GM18867 (cell line): Measurements from ENCODE around the gene SLC4A7.
"Not testable (repeated sequence)": the region's sequence is repeated elsewhere in the genome, so short reads cannot be mapped to it uniquely, and the experiment has no call there.

Experiments
- ATAC-seq: cut with Tn5 transposase; IDR thresholded peaks from one replicate; pipeline ENCODE4 v1.9.1; 2021; ENCODE audit warnings: mild to moderate bottlenecking, moderate library complexity; ENCODE audit not compliant: unreplicated experiment

The SLC4A7 gene

DNA sequence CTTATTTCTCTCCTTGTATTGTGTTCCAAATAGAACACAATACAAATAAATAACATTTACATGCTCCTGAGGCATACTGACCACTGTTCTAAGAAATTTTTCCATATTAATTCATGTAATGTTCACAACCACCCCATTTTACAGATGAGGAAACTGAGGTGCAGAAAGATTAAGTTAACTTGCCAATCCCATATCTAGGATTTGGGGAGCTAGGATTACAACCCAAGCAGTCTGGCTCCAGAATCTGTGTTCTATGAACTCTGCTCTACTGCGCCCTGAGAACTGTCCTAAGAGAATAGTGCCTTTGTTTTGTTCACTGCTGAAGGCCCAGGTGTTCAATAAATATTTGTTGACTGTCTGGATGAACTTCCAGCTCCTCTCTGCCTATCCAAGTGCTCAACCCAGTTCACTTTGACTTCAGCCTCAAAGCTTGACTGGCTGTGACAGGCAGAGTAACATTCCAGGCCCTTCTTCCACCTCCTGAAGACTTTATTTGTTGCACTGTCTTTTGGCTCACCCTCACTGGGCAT is 118.1 kb downstream of the SLC4A7 start:
- no peak for ATAC-seq

DNA sequence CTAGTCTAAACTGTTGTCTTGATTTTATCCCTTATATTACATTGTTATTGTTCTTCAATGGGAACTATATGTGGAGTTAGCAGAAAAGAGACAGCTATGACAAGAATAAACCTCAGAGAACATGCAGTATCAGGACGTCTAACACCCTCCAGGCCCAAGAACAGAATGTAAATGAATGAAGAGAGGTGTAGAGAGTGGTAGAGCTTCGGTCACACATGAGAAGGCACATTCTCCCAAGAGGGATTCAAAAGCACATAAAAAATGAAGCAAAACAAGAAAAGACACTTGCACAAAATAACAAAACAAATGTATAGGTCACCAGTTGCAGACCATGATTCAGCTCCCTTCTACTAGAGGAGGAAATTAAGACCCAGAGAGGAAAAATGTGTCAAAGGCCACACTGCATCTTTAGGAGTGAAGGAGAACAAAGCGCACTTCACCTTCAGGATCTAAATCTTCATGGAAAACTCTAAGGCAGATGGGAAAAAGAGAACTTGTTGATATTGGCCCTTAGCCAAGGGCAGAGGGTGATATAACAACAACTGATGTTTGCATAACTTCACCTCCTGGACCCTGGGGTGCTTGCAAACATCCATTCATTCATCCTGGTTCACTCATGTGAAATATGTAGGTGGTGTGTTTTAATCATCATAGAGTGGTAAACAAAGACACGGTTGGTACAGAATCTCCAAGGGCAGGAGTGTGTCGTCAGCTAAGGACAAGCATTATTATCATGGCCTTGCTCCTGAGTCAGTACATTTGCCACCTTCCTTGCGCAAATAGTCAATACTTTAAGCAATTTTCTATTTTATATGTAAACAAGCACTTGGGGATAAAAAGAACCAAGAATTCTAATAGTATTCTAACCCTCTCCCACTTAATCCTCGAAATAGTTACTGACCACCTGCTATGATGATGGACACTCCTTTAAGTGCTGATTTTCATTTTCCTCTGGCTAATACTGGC is 123.8 kb downstream of the SLC4A7 start:
- ATAC-seq, result peak; percentile 69

DNA sequence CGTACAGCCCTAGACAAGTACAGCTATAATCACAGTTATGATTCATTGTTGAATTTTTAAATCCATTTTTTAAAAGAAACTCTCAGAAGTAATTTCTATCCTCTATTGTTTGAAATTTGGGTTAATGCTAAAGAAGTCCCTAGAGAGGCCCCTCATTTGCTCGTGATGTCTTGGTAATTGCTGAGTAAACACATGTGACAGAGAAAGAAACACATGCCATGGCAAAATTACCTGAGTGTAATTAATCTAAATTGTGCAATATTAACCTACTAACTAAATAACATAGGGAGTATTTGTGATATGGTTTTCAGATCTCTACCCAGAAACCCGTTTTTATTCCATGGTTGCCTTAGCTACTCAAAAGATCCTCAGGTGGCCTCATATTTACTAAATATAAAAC is 125.8 kb downstream of the SLC4A7 start:
- no peak for ATAC-seq

DNA sequence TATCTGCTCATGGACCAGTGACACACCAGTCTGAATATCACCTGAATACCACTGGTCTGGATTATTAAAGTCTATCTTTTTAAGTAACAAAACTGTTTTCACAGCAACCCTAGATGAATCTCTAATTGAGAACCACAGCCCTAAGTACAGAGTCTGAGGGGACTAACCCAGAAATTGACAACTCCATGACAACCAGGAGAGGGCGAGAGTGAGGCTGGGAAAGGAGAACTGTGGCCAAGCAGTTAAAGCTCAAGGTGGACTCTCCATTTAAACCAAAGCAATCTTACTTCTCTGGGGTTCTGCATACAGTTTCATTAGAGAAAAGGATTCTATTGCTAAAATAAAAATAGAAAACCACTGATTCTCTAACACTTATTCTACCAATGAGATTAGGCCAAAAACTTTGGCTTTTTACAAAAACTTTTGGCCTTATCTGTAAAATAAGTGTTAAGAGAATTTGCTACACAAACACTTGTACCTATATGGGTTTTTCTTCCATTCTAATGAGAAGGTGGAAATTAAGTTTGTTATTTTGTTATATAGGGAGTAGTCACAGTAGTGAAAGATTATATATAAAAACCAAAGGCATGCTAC is 126.4 kb downstream of the SLC4A7 start:
- peak; percentile 93 for ATAC-seq

DNA sequence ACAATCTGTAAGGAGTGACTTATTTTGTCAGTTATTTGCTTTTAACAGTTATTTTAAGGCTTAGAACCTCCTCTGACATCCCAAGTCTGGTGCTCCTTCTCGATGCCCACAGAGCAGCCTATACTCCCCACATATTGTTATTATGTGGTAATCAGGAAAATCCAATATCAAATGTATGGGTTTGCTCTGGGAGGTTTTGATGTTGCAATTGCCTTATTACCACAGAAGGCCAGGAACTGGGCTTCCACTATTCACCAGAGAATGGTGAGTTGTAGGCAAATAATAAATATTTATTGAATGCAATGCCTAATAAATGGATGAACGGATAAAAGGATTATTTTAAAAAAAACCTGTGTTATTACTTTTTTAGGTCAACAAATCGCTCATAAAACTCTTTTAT is 127.2 kb downstream of the SLC4A7 start:
- ATAC-seq, result no peak

DNA sequence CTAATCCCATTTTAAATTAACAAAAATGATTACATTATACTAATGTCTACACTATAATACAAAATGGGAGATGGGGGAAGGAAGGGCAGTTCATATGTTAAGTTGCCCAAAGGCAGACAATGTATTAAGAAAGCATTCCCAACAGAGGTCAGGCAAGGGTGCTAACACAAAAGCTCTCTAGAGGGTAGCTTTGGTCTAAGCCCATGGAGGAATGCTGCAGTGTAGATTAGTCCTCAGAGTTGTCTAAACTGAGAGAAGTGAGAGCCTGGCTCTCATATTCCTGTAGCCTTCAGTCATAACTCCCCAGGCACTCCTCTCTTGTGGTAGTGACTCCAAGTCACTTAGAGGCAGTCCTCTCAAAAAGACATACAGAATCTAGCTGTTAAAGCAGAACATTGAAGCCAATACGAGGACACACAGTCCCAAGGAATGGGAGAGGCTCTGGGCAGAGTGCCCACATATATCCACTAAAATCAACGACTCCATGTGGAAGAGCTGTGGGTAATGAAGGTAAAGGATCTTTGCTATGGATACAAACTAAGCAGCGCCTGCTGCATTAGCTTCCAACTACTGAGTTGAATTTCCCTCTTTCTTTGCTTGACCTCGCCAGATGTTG is 129.5 kb downstream of the SLC4A7 start:
- no peak for ATAC-seq

DNA sequence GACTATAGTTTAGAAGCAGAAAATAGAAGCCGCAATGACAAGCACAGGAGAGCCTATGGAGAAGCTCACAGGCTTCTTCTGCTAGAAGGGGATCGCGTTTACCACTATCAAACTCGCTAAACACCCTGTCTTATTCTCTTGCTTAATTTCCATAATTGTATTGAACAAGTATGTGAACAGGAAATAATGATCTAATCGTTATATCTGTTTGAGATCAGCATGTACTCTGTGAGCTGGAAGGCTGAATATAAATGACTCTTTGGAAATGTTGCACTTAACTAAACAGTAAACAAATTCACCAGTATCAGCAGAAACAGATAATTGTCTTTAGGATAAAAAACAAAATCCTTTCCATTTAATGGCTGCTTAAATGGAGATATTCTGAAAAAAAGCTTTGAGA is 130.0 kb downstream of the SLC4A7 start:
- ATAC-seq, result no peak

DNA sequence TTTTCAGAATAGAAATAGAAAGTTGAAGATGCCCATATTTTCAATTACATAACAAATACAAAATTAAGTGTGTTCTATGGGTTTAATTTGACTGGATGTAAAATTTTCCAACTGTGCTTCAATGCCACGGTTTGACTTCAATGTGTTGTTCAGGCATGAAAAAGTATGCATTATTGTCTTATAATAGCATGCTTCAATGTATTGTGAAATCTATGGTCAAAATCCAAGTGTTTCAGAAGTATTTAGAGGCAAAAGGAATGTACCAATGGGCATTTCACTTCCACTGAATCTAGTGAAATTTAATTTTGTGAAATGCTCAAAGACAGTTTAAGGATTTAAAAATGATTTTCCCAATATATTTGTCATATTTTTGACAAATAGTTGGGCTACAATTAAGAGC is 131.0 kb downstream of the SLC4A7 start:
- ATAC-seq, result no peak

DNA sequence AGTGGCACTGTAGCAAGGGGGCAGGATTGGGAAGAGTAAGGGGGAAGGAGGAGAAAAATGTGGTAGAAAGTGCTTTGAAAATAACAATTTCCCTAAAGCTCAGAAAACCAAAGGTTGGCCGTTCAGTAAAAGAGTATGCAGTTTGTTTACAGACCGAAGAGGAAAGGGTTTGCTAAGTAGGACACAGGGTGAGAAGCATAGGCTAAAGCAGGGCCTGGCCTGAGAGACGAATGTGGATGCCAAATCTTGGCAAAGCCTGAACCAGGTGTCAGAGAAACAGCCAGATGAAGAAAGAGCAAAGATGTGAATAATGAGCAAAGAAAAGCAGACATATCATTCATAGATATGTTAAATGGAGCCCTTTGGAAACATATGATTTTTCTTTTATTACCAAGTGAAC is 132.1 kb downstream of the SLC4A7 start:
- ATAC-seq, result no peak

DNA sequence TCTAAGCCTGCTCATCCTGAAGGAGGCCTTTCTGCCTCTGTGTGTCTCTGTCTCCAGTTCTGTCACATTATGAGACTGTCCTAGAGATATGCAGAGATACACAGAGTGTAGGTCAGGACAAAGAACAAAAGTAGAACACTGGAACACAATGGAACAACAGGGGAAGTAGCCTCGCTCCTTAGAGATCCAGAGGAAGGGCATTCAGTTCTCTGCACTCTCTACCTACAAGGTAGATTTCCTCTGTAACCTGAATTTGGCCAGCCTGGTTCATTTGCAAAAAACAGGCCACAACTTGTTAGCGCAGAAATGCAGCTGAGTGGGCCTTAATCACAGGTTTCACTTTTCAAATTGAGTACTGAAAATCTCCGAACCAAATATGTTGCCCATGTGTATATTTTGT is 134.4 kb downstream of the SLC4A7 start:
- peak; percentile 91 for ATAC-seq

DNA sequence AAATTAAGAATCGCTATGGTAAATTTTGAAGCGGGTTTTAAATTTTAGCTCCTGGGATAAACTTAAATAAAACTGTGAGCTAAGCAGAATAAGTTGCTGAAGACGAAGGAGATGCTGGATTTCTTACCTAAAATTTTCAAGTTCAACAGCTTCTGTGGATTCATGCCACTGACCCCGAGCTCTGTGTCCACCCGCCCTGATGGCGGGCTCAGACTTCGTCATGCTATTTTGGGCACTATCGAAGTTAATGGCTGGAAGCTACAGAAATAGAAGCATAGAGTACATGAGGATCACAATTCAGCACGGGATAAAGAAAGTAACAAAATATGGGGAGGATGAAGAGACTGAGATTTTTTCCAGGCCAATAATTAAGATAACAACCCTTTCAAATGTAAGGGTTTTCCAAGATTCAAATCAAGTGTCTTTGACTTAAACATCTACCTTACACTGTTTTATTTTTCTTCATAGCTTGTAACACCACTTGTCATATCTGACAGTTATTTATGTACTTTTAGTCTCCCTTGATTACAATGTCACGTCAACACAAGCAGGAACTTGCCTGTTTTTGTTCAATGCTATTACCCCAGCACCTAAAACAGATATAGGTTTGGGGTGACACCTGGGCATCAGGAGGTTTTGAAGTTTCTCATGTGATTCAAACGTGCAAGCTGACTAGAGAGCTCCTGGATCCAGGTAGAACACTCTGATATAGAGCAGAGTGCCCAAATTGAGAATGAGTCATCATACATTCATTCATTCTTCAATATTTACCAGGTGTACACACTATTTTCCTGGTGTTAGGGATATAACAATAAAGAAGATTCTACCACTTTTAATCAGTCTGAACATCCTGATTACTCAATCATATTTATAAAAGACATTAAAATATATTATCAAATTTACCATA is 138.0 kb downstream of the SLC4A7 start:
- no peak for ATAC-seq

DNA sequence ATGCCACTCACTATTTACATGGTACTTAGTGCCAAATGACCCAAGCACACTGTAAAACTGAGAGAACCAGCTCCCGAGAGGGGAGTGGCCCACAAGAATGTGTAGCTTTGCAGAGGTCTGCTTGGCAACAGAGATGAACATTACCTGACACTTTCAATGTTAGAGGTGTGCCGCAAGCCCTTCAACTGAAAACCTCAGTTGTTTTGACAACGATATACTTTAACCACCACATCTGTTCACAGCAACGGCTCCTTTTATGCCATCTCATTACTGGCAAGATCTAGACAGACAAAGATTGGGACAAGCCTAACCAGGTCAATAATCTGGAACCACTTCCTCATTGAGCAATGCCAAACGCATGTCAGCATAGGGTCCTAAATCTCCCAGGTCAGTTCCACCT is 138.7 kb downstream of the SLC4A7 start:
- ATAC-seq, result peak; percentile 36

DNA sequence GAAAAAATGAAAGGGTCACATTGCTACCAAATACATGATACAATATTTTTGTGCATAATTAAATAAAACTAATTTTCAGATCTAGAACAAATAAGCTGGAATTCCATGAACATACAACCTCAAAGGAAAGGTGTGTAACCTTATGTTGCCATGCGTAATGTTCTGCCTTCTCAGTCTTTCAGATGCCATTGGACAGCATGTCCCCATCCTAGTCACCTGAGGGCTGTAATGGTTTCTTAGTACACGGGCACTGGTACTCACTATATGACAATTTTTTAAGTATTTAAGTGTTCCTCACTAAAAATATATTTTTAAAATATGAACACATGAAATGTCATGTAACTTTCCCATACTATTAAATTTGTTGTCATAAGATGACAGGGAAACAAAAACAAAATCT is 139.1 kb downstream of the SLC4A7 start:
- ATAC-seq, result no peak

DNA sequence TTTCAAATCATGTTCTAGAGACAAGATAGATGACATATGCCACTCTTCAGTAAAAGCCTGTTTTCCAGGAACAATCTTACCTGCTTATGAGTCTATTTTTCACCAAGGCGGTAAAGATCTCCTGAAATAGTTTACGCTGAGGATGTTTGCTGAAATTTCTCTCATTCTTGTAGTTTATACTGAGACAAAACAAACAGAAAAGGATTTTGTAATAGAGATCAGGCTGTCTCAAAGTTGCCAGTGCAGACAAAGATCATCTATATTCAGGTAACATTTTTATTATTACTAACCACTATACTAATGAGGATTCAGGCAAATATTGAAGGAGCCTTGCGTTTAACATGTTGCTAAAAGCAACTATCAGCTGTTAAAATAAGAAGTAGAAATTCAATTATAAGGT is 140.0 kb downstream of the SLC4A7 start:
- ATAC-seq, result no peak

DNA sequence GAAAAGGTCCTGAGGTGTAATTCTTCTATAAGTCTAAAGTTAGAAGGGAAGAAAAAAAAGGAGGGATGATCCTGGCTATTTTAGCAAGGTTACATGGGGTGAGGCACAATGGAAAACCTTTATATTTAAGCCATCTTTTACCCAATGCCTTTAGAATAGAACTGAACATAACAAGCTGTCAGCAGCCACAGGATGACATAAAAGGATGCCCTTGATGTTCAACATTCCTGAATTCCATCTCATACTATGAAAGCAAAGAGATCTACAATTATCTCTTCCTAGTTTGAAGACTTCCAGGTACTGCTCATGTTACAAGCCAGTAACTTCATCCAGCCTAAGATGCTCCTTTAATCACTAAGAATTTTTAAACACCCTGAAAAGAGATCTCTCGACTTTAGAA is 141.9 kb downstream of the SLC4A7 start:
- no peak for ATAC-seq

DNA sequence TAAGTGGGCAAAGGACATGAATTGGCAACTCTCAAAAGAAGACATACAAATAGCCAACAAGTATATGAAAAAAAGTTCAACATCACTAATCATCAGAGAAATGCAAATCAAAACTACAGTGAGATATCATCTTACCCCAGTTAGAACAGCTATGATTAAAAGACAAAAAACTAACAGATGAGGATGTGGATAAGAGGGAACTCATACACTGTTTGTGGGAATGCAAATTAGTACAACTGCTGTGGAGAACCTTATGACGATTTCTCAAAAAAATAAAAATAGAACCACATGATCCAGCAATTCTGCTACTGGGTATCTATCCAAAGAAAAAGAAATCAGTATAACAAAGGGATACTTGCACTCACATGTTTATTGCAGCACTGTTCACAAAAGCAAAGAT is 143.7 kb downstream of the SLC4A7 start:
- ATAC-seq, result peak; percentile 97

DNA sequence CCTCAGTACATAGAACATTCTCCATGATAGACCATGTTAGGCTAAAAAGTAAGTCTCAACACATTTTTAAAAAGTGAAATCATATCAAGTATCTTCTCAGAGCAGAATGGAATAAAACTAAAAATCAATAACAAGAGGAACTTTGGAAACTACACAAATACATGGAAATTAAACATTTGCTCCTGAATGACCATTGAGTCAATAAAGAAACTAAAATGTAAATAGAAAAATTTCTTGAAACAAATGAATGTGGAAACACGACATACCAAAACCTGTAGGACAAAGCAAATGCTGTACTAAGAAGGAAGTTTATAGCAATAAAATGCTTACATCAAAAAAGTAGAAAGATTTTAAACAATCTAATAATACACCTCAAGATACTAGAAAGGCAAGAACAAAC is 148.6 kb downstream of the SLC4A7 start:
- no peak for ATAC-seq

DNA sequence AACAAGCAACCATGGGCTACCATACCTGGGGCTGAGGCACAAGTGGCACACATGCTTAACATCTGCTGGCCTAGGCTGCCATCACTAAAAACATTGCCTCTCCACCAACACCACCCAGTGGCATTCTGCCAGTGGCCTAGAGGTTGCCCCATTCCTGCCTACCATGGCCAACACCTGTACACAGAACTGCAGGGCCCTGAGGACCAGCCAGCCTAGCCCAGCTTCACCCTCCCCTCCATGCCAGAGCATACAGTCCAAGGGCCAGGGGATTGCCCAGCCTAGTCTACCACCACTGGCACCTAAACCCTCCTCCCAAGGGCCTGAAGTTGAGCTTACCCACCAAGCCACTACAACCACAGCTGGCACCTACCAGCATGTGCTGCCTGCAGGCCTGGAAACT is 150.3 kb downstream of the SLC4A7 start:
- ATAC-seq, result no peak

DNA sequence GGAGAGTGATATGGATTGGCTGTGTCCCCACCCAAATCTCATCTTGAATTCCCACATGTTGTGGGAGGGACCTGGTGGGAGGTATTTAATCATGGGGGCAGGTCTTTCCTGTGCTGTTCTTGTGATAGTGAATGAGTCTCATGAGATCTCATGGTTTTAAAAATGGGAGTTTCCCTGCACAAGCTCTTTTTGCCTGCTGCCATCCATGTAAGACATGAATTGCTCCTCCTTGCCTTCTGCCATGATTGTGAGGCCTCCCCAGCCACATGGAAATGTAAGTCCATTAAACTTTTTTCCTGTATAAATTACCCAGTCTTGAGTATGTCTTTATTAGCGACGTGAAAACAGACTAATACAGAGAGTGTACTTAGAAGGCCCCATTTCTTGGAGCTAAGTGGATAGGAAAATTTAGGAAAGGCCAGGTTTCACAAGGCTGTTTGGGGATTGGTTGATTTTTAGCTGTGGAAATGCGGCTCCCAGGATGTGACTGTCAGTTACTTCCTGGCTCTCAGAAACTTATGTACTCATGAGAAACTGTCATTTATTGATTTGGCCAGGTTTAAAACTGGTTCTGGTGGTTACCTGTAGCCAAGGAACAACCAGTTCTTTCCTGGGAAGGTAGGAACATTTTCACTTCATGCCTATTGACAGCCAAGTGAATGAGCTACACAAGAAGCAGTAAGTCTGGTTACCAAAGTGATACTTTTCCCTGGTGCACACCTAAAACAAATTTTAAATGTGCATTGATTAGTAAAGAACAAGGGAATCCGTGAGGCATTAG is 155.0 kb downstream of the SLC4A7 start:
- not testable (repeated sequence) for ATAC-seq
